ENCODE data around the gene HGFAC.

Gene HGFAC

GRCh38 chr4:3464349-3464905 lies 22.7 kb downstream of the HGFAC start:
- no peak for DNase-seq

- no peak for DNase-seq
These were observed 23.3 kb downstream of the HGFAC start for GRCh38 chr4:3464911-3465697.

GRCh38 chr4:3465698-3466671 lies 24.2 kb downstream of the HGFAC start:
- peak; percentile 11 for DNase-seq

GRCh38 chr4:3466691-3467600 lies 25.2 kb downstream of the HGFAC start:
- DNase-seq: peak; percentile 1

GRCh38 chr4:3467601-3468031 lies 25.8 kb downstream of the HGFAC start:
- peak; percentile 1 for DNase-seq

GRCh38 chr4:3468154-3468553 lies 26.4 kb downstream of the HGFAC start:
- DNase-seq: no peak

GRCh38 chr4:3468804-3469203 lies 27.0 kb downstream of the HGFAC start:
- DNase-seq: no peak

GRCh38 chr4:3469386-3470243 lies 27.8 kb downstream of the HGFAC start:
- DNase-seq: no peak

GRCh38 chr4:3470244-3471097 lies 28.7 kb downstream of the HGFAC start:
- DNase-seq: no peak

- no peak for DNase-seq
These were observed 29.5 kb downstream of the HGFAC start for GRCh38 chr4:3471098-3471760.

GRCh38 chr4:3471886-3472285 lies 30.1 kb downstream of the HGFAC start:
- no peak for DNase-seq

GRCh38 chr4:3472411-3473141 lies 30.8 kb downstream of the HGFAC start:
- DNase-seq: no peak

GRCh38 chr4:3473181-3473950 lies 31.6 kb downstream of the HGFAC start:
- no peak for DNase-seq

- no peak for DNase-seq
These were observed 32.4 kb downstream of the HGFAC start for GRCh38 chr4:3473996-3474765.

- DNase-seq: no peak
These were observed 33.4 kb downstream of the HGFAC start for GRCh38 chr4:3475041-3475712.

GRCh38 chr4:3475713-3476260 lies 34.0 kb downstream of the HGFAC start:
- DNase-seq: no peak

All from eye (tissue), 1 donor.